ENCODE results near the gene GARIN3. TPM values are rescaled to one million over a fixed set of nuclear protein-coding genes. Genes with fewer than 3 reads are reported as not detected.

Gene GARIN3
- total RNA-seq, 1 donor from 2014 or later = not detected

- TF ChIP-seq CTCF (IDR thresholded peaks at IDR 0.05; ENCODE audit: insufficient read depth, low read length, poor library complexity, severe bottlenecking) = no peak
- H3K4me3 ChIP-seq (ENCODE audit: low read depth, low read length) = no peak overlapping the region
- no peaks in the 10 kb centered on the region for H3K36me3 ChIP-seq (ENCODE audit: control insufficient read depth, insufficient read depth, low read length)
- DNase-seq (ENCODE audit: low read depth) = no peak
- no peaks in the 10 kb centered on the region for H3K27me3 ChIP-seq (ENCODE audit: control insufficient read depth, insufficient read depth, low read length)
These were observed 53.1 kb downstream of the GARIN3 start for GRCh38 chr5:157113002-157113401.

Other genes starting within 250 kb of the GARIN3 start
- not detected in 2 replicates for gene TIMD4, start 203.0 kb downstream of the GARIN3 start, total RNA-seq
- gene HAVCR1, start 107.1 kb downstream of the GARIN3 start, total RNA-seq = 0.29 and 1.4 TPM in 2 replicates
- 1.5 and 1.6 TPM in 2 replicates for gene HAVCR2, start 57.2 kb downstream of the GARIN3 start, total RNA-seq
- 12.2 and 17.7 TPM in 2 replicates for gene MED7, start 23.4 kb downstream of the GARIN3 start, total RNA-seq
- gene ITK, start 14.6 kb upstream of the GARIN3 start, total RNA-seq = not detected in 2 replicates
- gene CYFIP2, start 99.9 kb upstream of the GARIN3 start, total RNA-seq = 93.5 and 99.9 TPM in 2 replicates

All from kidney epithelial cell (primary cell).